H1 (cell line): Measurements from ENCODE around the gene PRKCZ. TPM values are rescaled to one million over a fixed set of nuclear protein-coding genes. Genes with fewer than 3 reads are reported as not detected.

Source experiments
- CTCF ChIA-PET: fragments of 300-600 bp; sonication (Branson Sonifier 250); formaldehyde crosslinking; loops from one replicate; lab custom pipeline; 2021; ENCODE audit not compliant: partially characterized antibody; lab: Charles Lee
- POLR2A ChIA-PET: fragments of 300-600 bp; sonication (Branson Sonifier 250); formaldehyde crosslinking; loops from one replicate; lab custom pipeline; 2021; ENCODE audit warnings: inconsistent platforms; ENCODE audit not compliant: partially characterized antibody; lab: Charles Lee
- DNase-seq, 2 experiments: peaks; one replicate each; pipeline versions ENCODE4 v3.0.0 to v3.0.0-alpha.2; 2010 to 2022; ENCODE audit warnings: low spot score in 2 of 2, low read depth in 1 of 2, mixed read lengths in 1 of 2
- FAIRE-seq: peaks from 2 replicates; lab custom pipeline; 2011; peaks lifted over from hg19 to GRCh38; lab: Jason Lieb, UNC
- H2AFZ ChIP-seq: 2 replicates; pipeline ENCODE4 v1.8.1; 2012; ENCODE audit warnings: low read length, inconsistent platforms
- H2AK5ac ChIP-seq: 2 replicates; pipeline ENCODE4 v1.6.1; 2013; ENCODE audit warnings: low read depth, low read length
- H2BK120ac ChIP-seq: replicated peaks from 2 replicates; pipeline ENCODE3; 2013; ENCODE audit warnings: low read depth, low read length, inconsistent platforms
- H2BK12ac ChIP-seq: 2 replicates; pipeline ENCODE4 v1.6.1; 2013; ENCODE audit warnings: low read depth, low read length
- H2BK15ac ChIP-seq: 2 replicates; pipeline ENCODE4 v1.6.1; 2013; ENCODE audit warnings: low read length
- H2BK20ac ChIP-seq: 2 replicates; pipeline ENCODE4 v1.6.1; 2013; ENCODE audit warnings: low read length
- H2BK5ac ChIP-seq: 2 replicates; pipeline ENCODE4 v1.6.1; 2013; ENCODE audit warnings: low read depth, low read length
- H3K14ac ChIP-seq: 2 replicates; pipeline ENCODE4 v1.6.1; 2013; ENCODE audit warnings: inconsistent platforms; ENCODE audit not compliant: insufficient read length
- H3K18ac ChIP-seq: 2 replicates; pipeline ENCODE4 v1.6.1; 2013; ENCODE audit warnings: low read length; ENCODE audit errors: extremely low read depth
- H3K23ac ChIP-seq: 2 replicates; pipeline ENCODE4 v1.6.1; 2013; ENCODE audit warnings: inconsistent platforms; ENCODE audit not compliant: insufficient read length
- H3K23me2 ChIP-seq: 2 replicates; pipeline ENCODE4 v1.6.1; 2013; ENCODE audit warnings: low read depth, low read length
- H3K27ac ChIP-seq: 2 replicates; pipeline ENCODE4 v1.6.1; 2011; ENCODE audit warnings: low read depth, low read length, inconsistent platforms
- H3K27me3 ChIP-seq, 4 experiments: replicated peaks in 1 of 4; 1 replicate in 1 of 4; 2 replicates in 3 of 4; pipeline versions ENCODE4 v1.6.1 to v1.8.1; 2011 to 2013; ENCODE audit warnings: low read length in 3 of 4, mild to moderate bottlenecking in 3 of 4, inconsistent platforms in 2 of 4, mixed read lengths in 2 of 4, moderate library complexity in 1 of 4; ENCODE audit not compliant: control insufficient read depth in 3 of 4, insufficient read depth in 3 of 4; ENCODE audit errors: extremely low read depth in 1 of 4
- H3K36me3 ChIP-seq, 4 experiments: 2 replicates each; pipeline versions ENCODE4 v1.6.1 to v1.8.1; 2011 to 2013; ENCODE audit warnings: mild to moderate bottlenecking in 4 of 4, low read length in 3 of 4, moderate library complexity in 2 of 4, control low read depth in 1 of 4, inconsistent platforms in 1 of 4; ENCODE audit not compliant: insufficient read depth in 4 of 4, control insufficient read depth in 2 of 4
- H3K4ac ChIP-seq: replicated peaks from 2 replicates; pipeline ENCODE3; 2013; ENCODE audit warnings: low read length, low read depth, mixed read lengths, inconsistent platforms; ENCODE audit not compliant: insufficient read length
- H3K4me1 ChIP-seq, 4 experiments: replicated peaks in 1 of 4; 1 replicate in 1 of 4; 2 replicates in 3 of 4; pipeline versions ENCODE4 v1.6.1 to v1.8.1; 2011 to 2013; ENCODE audit warnings: low read length in 3 of 4, inconsistent platforms in 2 of 4, mixed read lengths in 1 of 4; ENCODE audit not compliant: insufficient read depth in 4 of 4, control insufficient read depth in 3 of 4
- H3K4me2 ChIP-seq, 2 experiments: 2 replicates each; pipeline versions ENCODE4 v1.6.1 to v1.8.1; 2011 to 2013; ENCODE audit warnings: low read depth in 2 of 2, low read length in 2 of 2, control low read depth in 1 of 2, inconsistent platforms in 1 of 2, mild to moderate bottlenecking in 1 of 2; ENCODE audit not compliant: insufficient read depth in 1 of 2
- H3K4me3 ChIP-seq, 4 experiments: fragments of 200-600, 300-600 bp in 1 of 4; sonication (generic), shearing (Covaris generic), sonication (Bioruptor Twin) in 1 of 4; 2 replicates each; pipeline versions ENCODE4 v1.5.1 to v1.8.1; 2011 to 2016; ENCODE audit warnings: low read length in 4 of 4, low read depth in 3 of 4, control low read depth in 2 of 4, inconsistent platforms in 2 of 4, mild to moderate bottlenecking in 2 of 4, mixed read lengths in 1 of 4, moderate library complexity in 1 of 4; ENCODE audit not compliant: insufficient read depth in 2 of 4; ENCODE audit errors: extremely low read depth in 1 of 4
- H3K56ac ChIP-seq: replicated peaks from 2 replicates; pipeline ENCODE3; 2013; ENCODE audit warnings: low read depth, mild to moderate bottlenecking, mixed read lengths, low read length, inconsistent platforms; ENCODE audit not compliant: insufficient read length
- H3K79me1 ChIP-seq: 2 replicates; pipeline ENCODE4 v1.6.1; 2013; ENCODE audit warnings: low read depth, low read length, control low read depth
- H3K79me2 ChIP-seq, 2 experiments: 2 replicates each; pipeline versions ENCODE4 v1.6.1 to v1.8.1; 2012 to 2013; ENCODE audit warnings: low read length in 2 of 2, mild to moderate bottlenecking in 2 of 2, inconsistent platforms in 1 of 2; ENCODE audit not compliant: insufficient read depth in 2 of 2, control insufficient read depth in 1 of 2
- H3K9ac ChIP-seq, 4 experiments: replicated peaks in 1 of 4; 1 replicate in 1 of 4; 2 replicates in 3 of 4; pipeline versions ENCODE4 v1.6.1 to v1.8.1; 2011 to 2013; ENCODE audit warnings: low read depth in 3 of 4, low read length in 3 of 4, control low read depth in 2 of 4, mild to moderate bottlenecking in 2 of 4, moderate library complexity in 2 of 4, inconsistent platforms in 1 of 4; ENCODE audit errors: extremely low read depth in 1 of 4
- H3K9me3 ChIP-seq, 2 experiments: 2 replicates each; pipeline versions ENCODE4 v1.6.1 to v1.8.1; 2012 to 2013; ENCODE audit warnings: mild to moderate bottlenecking in 2 of 2, moderate library complexity in 2 of 2, control low read depth in 1 of 2, inconsistent platforms in 1 of 2, low read depth in 1 of 2, low read length in 1 of 2, mixed read lengths in 1 of 2; ENCODE audit not compliant: insufficient read depth in 2 of 2
- H4K20me1 ChIP-seq, 2 experiments: replicated peaks in 1 of 2; 2 replicates each; pipeline versions ENCODE3 to v1.8.1; 2011 to 2013; ENCODE audit warnings: inconsistent platforms in 2 of 2, low read length in 2 of 2, mild to moderate bottlenecking in 1 of 2; ENCODE audit not compliant: insufficient read depth in 2 of 2, control insufficient read depth in 1 of 2
- H4K5ac ChIP-seq: 2 replicates; pipeline ENCODE4 v1.6.1; 2013; ENCODE audit warnings: low read length, low read depth, mixed read lengths, inconsistent platforms; ENCODE audit not compliant: insufficient read length
- H4K8ac ChIP-seq: 2 replicates; pipeline ENCODE4 v1.8.0; 2013; ENCODE audit warnings: mild to moderate bottlenecking, moderate library complexity, low read length, inconsistent platforms; ENCODE audit not compliant: insufficient read depth; ENCODE audit errors: extremely low read depth
- H4K91ac ChIP-seq: replicated peaks from 2 replicates; pipeline ENCODE3; 2013; ENCODE audit warnings: low read length, mixed read lengths, inconsistent platforms; ENCODE audit not compliant: insufficient read length
- ASH2L ChIP-seq: fragments of 200-600, 300-600 bp; sonication (generic); IDR thresholded peaks from one replicate; pipeline ENCODE4 v1.7.1; 2017; ENCODE audit warnings: low read length
- BRCA1 ChIP-seq: IDR thresholded peaks from 2 replicates; pipeline ENCODE4 v1.6.1; 2012; ENCODE audit warnings: low read depth, low read length, improper control_type of control experiment
- KDM1A ChIP-seq: fragments of 200-600, 300-600 bp; sonication (generic); IDR thresholded peaks from 2 replicates; pipeline ENCODE4 v1.7.1; 2016; ENCODE audit warnings: mild to moderate bottlenecking, low read length, borderline replicate concordance
- NANOG ChIP-seq: IDR thresholded peaks from 2 replicates; pipeline ENCODE4 v1.6.1; 2011; ENCODE audit warnings: low read length, low read depth, mild to moderate bottlenecking, inconsistent platforms; ENCODE audit not compliant: insufficient read depth, poor library complexity, severe bottlenecking
- POLR2AphosphoS5 ChIP-seq: IDR thresholded peaks from 2 replicates; pipeline ENCODE4 v1.6.1; 2011; ENCODE audit warnings: low read depth, low read length
- SUZ12 ChIP-seq: fragments of 200-600 bp; sonication (generic); IDR thresholded peaks from 2 replicates; pipeline ENCODE4 v1.6.1; 2012; ENCODE audit warnings: mild to moderate bottlenecking, inconsistent platforms, low read length, moderate library complexity, mixed read lengths
- YY1 ChIP-seq: IDR thresholded peaks from 2 replicates; pipeline ENCODE4 v1.6.1; 2011; ENCODE audit warnings: low read depth, mild to moderate bottlenecking, low read length
- WGBS, 2 experiments: shearing (Covaris generic) in 1 of 2; methylation state at CpG; one replicate each; pipeline versions ENCODE4 v1.1.6 to v1.1.7; 2013 to 2015; ENCODE audit warnings: low lambda C conversion rate in 2 of 2, mixed read lengths in 2 of 2, inconsistent platforms in 1 of 2, low coverage in 1 of 2, missing lambda C conversion rate in 1 of 2; ENCODE audit not compliant: insufficient replicate concordance in 2 of 2, insufficient coverage in 1 of 2, insufficient read length in 1 of 2; ENCODE audit errors: extremely low coverage in 1 of 2, missing lambda C conversion rate in 1 of 2; 5-methylcytosine and 5-hydroxymethylcytosine counted together
- polyA plus RNA-seq, 7 experiments: library from polyadenylated mRNA; depleted of rRNA in 3 of 7; stranded (reverse) in 5 of 7; unstranded in 2 of 7; fragments of >200 nt in 5 of 7; fragments of 200-250 nt in 2 of 7; gene quantifications; 1 replicate in 5 of 7; 2 replicates in 1 of 7; 4 replicates in 1 of 7; pipeline versions ENCODE4 v1.2.1 to v1.2.3, GENCODE V29; 2011 to 2013; ENCODE audit warnings: missing spikeins in 2 of 7, mixed read lengths in 2 of 7
- total RNA-seq: library from RNA; stranded (reverse); fragmentation: NEBNext Ultra II Directional; extraction: Animal tissue kit (Norgen Biotek cat#: 25700); gene quantifications from 2 replicates; pipeline ENCODE4 v1.2.1, GENCODE V29; 2021
- TF ChIP-seq, protein P1 (sequence below): IDR thresholded peaks from 2 replicates; pipeline ENCODE4 v1.6.1; 2012; ENCODE audit warnings: low read length, inconsistent platforms
- TF ChIP-seq, protein P2 (sequence below): IDR thresholded peaks from 2 replicates; pipeline ENCODE4 v1.6.1; 2011; ENCODE audit warnings: low read depth, mild to moderate bottlenecking, low read length; ENCODE audit not compliant: insufficient read depth

The PRKCZ gene
- total and polyA plus RNA-seq, 2 of the 8 experiments (the other 6 are each of a cell fraction or from before 2014, with no cell fraction given), result 37.4 to 45.1 TPM

DNA sequence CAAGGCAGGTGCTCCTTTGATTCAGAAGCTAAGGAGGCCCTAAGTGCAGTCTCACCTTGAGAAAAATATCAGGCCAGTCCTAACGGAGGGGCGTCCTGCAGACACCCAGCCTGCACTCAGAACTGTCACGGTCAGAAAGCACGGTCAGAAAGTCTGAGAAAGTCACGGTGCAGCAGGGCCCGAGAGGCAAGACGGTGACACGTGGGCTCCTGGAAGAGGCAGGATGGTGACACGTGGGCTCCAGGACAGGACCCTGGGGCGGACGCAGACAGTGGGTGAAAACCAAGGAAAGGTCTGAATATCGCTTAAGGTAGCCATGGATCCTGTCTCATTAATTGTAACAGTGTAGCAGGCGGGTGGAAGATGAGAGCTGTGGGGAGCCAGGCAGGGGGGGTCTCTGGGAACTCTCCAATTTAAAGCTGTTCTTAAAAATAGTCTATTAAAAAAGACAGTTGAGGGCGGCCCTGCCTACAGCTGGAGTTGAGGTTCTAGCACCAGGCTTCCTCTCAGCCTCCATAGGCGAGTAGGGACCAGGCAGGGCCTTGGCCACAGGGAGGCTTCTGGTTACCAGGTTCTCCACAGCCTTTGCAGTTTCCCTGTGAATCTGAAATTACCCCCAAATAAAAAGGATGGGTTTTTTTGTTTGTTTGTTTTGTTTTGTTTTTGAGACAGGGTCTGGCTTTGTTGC is 79.2 kb downstream of the PRKCZ start:
- no peaks in the 10 kb centered on the region for H3K27me3 ChIP-seq
- H3K56ac ChIP-seq, result no peak overlapping the region
- H4K91ac ChIP-seq, result no peak overlapping the region
- H3K36me3 ChIP-seq, result no peaks in the 10 kb centered on the region
- H2BK5ac ChIP-seq, result no peak overlapping the region
- no peak overlapping the region for H3K4me2 ChIP-seq
- no peak overlapping the region for H3K23ac ChIP-seq
- ChIA-PET POLR2A (interaction anchor here (0.9 kb wide), 1 partner anchor 33 kb away, joined by 3 read pairs; no protein-coding TSS in a partner anchor), CTCF (interaction anchor here (0.6 to 6.3 kb wide), 4 partner anchors 10 to 85 kb away, joined by 3 to 51 read pairs (median 6); no protein-coding TSS in a partner anchor)
- no peak overlapping the region for H3K4ac ChIP-seq
- H4K5ac ChIP-seq, result no peak overlapping the region
- H3K9ac ChIP-seq, result no peak overlapping the region
- H3K79me2 ChIP-seq, result peaks cover 0 to 3% of the 10 kb centered on the region in 2 experiments; a peak in 1 of 4 replicates
- FAIRE-seq, result no peak
- H3K18ac ChIP-seq, result no peak overlapping the region
- H4K8ac ChIP-seq, result 0 out of 2 replicates have a peak overlapping the region, but pooled peaks have one; percentile 3
- H3K14ac ChIP-seq, result no peak overlapping the region
- DNase-seq, result no peak
- H3K9me3 ChIP-seq, result no peaks in the 10 kb centered on the region
- WGBS, 2 experiments, result 91% methylated on average over 15 of the region's 15 CpGs; no CpG with 5 or more reads in 1 of the 2 experiments
- no peak overlapping the region for H3K27ac ChIP-seq
- no peak overlapping the region for H2BK15ac ChIP-seq
- peaks cover 0 to 27% (median 15%) of the 10 kb centered on the region in 4 experiments; a peak in 6 of 7 replicates for H3K4me1 ChIP-seq
- peaks cover 2 to 8% of the 10 kb centered on the region in 2 experiments for H4K20me1 ChIP-seq
- no peak overlapping the region for H2BK120ac ChIP-seq
- H2AK5ac ChIP-seq, result no peak overlapping the region
- H3K79me1 ChIP-seq, result peaks cover 7% of the 10 kb centered on the region
- peaks cover 2% of the 10 kb centered on the region; the same call in 1 of the 2 replicates for H3K23me2 ChIP-seq
- no peak overlapping the region for H3K4me3 ChIP-seq
- H2BK20ac ChIP-seq, result no peak overlapping the region
- H2BK12ac ChIP-seq, result no peak overlapping the region
- H2AFZ ChIP-seq, result no peak overlapping the region
- TF ChIP-seq BRCA1 (no peak), POLR2AphosphoS5 (no peak), SUZ12 (no peak), YY1 (no peak), NANOG (no peak), KDM1A (no peak), ASH2L (no peak)
- TF ChIP-seq, protein P1, sequence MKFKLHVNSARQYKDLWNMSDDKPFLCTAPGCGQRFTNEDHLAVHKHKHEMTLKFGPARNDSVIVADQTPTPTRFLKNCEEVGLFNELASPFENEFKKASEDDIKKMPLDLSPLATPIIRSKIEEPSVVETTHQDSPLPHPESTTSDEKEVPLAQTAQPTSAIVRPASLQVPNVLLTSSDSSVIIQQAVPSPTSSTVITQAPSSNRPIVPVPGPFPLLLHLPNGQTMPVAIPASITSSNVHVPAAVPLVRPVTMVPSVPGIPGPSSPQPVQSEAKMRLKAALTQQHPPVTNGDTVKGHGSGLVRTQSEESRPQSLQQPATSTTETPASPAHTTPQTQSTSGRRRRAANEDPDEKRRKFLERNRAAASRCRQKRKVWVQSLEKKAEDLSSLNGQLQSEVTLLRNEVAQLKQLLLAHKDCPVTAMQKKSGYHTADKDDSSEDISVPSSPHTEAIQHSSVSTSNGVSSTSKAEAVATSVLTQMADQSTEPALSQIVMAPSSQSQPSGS, result no peak
- TF ChIP-seq, protein P2, sequence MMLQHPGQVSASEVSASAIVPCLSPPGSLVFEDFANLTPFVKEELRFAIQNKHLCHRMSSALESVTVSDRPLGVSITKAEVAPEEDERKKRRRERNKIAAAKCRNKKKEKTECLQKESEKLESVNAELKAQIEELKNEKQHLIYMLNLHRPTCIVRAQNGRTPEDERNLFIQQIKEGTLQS, result no peak
